Measurements from ENCODE around the gene TSC22D3.
"Not testable (repeated sequence)": the region's sequence is repeated elsewhere in the genome, so short reads cannot be mapped to it uniquely, and the experiment has no call there.

The TSC22D3 gene

DNA sequence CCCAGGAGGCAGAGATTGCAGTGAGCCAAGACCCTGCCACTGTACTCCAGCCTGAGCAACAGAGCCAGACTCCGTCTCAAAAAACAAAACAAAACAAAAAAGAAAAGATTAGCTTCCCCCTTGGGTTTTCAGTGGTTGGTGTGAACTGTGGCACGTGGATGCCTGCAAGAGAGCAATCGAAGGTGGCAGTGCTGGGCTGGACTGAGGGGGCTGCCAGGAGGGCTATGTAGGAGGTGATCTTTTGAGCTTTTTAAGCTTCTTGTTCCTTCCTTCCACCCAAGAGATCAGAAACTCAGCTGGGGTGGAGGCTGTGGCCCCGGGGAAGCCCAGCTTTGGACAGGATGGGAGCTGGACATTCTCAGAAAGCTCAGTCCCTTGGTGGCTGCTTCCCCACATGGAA, 97.7 kb downstream of the TSC22D3 start:
- DNase-seq: no peak

- DNase-seq: no peak
Observed at GRCh38 chrX:107677501-107677901, 98.1 kb downstream of the TSC22D3 start.

GRCh38 chrX:107676559-107677378, 98.8 kb downstream of the TSC22D3 start:
- peak in 1 of 2 experiments; percentile 8 for DNase-seq

GRCh38 chrX:107675823-107676555, 99.6 kb downstream of the TSC22D3 start:
- no peak for DNase-seq

DNA sequence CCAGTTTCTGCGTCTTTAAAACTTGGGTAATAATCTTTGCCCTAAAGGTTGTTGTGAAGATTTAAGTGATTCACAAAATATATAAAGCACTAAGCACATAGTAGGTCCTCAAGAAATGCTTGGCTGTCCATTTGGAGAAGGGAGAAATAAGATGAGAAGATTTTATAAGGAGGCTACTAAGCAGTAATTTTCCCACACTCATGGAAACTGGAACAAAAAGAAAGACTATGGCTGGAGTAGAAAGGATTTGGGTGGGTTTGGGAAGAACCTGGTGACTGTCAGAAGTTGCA, 100.3 kb downstream of the TSC22D3 start:
- DNase-seq: no peak

DNA sequence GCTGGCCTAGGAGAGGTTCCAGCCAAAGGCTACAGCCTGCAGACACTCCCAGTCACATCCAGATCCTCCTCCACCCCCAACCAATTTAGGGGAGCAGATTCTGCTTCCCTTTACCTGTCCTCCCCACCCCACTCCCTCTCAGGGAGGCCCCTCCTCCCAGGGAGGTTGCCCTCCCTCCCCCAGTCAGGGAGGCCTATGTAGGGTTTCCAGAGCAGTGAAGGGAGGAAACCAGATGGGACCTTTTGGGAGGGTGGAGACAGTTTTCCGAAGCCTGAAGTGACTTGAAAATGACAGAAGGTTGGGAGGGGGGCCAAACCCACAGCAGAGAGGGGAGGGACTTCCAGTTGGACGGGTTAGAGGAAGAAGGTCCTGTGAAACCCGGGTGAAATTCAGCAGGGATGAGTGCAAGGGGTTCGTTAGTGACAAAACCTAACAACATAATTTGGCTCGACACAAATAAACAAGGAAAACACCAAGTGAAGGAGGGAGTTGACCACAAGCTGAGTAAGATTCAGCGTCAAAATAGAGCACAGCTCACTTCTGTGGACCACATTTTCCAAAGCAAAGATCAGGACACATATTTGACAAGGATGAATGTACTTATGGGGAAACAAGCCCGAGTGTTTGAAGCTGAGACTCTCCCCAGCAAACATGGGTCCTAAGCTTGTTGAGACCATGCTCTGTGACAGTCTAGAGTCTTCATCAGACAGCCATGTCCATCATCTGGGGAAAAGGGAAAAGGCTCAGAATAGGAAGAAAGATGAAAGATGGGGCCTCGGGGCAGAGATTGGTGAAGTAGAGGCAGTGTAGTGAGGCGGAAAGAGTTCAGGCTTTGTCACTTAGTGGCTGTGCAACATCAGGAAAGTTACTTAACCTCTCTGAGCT, 100.9 kb downstream of the TSC22D3 start:
- DNase-seq: no peak

- no peak for DNase-seq
Observed at GRCh38 chrX:107673933-107674479, 101.6 kb downstream of the TSC22D3 start.

DNA sequence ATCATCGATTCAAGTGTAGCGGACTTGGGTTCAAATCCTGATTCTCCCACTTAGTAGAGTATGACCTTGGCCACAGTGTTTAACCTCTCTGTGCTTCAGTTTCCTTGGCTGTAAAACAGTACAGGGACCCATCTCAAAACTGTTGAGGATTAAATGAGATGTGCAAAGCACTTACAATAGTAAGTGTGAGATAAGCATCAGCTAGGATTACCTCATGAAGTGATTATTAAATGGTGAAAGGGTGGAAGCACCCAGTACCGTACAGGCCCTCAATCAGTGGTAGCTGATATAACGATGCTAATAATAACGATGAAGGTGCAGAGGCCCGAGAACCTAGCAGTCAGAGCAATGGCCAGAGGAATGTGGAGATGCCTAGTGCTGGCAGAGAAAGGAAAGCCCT, 102.2 kb downstream of the TSC22D3 start:
- no peak for DNase-seq

GRCh38 chrX:107672955-107673378, 102.6 kb downstream of the TSC22D3 start:
- DNase-seq: peak; percentile 21 to 37

DNA sequence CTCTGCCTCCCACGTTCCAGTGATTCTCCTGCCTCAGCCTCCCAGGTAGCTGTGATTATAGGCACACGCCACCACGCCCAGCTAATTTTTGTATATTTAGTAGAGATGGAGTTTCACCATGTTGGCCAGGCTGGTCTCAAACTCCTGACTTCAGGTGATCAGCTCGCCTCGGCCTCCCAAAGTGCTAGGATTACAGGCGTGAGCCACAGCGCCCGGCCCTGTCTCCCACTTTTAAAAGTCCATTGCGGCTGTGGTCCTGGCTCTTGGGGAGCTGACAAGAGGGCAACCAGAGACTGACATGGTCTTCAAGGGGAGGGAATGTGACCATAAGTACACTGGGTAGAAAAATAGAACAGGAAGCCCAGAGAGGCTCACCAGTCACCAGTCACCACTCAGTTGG, 104.3 kb downstream of the TSC22D3 start:
- not testable (repeated sequence) for DNase-seq

DNA sequence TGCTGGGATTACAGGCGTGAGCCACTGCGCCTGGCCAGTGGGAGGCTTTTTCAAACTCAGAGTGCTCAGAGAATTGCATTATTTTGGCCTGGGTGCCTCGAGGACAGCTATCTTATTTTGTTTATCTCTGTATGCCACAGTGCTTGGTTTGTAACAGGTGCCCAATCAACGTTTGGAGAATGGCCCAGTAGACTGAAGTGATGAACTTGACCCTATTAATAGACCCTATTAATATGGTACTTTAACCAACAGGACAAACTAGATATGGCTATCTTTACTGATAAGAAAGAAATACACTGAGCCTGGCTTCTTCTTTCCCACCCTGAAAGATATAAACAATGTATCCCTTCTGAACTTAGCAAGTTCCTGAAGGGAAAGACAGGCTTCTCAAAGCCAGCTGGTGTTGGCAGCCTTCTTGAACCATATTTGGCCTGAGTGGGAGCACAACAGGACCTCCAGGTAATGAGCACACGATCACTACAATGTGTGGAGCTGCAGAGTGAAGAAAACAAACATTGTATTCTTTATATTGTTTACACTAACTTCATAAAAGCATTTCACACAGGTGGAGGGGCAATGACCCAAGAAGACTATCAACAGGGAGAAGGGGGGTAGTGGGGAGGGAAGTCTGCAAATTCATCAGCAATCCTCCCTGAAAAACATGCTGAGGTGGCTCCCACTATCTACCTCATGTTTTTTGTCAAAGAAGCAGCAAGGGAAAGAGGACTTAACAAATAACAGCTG, 105.5 kb downstream of the TSC22D3 start:
- DNase-seq: no peak

DNA sequence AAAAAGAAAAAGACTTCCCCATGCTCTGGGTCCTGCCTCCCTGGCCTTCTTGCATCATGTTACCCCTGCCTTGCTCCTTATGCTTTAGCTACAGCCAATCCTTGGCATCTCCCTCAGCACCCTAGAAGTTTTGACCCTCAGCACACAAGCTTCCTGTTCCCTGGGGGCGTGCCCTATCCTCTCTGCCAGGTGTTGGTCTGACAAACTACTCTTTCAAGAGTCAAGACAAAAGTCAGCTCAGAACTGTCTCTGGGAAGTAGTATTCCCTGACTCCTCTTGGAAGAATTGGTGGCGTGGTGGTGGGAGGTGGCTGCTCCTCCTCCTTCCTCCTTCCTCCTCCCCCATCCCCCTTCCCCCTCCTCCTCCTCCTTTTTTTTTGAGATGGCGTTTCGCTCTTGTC, 106.3 kb downstream of the TSC22D3 start:
- DNase-seq: no peak

DNA sequence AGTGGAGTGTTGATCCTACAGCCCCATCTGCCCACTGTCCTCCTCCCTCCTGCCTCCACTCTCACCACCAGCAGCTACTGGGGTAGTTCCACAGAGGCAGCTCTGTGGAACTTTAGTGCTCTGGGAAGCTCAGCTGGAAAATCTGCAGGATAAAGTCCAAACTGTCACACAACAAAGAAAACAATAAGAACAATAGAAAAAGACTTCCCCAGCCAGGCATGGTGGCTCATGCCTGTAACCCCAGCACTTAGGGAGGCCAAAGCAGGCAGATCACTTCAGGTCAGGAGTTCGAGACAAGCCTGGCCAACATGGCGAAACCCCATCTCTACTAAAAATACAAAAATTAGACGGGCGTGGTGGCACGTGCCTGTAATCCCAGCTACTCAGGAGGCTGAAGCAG, 106.9 kb downstream of the TSC22D3 start:
- DNase-seq: not testable (repeated sequence)

DNA sequence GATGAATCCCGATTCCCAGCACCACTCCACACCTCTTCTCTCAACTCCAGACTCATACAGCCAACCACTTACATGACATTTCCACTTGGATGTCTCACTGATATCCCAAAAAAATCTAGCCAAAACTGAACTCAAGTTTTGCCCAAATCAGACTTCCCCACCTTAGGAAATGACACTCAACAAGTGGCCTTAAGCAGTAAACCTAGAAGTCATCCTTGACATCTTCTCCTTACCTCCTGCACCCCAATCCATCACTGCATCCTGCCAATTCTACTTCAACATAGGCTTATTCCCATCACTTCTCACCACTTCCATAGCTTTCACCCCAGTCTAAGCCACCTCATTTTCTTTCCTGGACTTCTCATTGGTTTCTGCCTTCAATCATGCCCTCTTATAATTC, 108.2 kb downstream of the TSC22D3 start:
- DNase-seq: no peak

- DNase-seq: no peak
Observed at GRCh38 chrX:107666931-107667330, 108.7 kb downstream of the TSC22D3 start.

Data from SHP77 (cell line).